ENCODE data around the gene SORBS1. TPM values are rescaled to one million over a fixed set of nuclear protein-coding genes. Genes with fewer than 3 reads are reported as not detected.

The SORBS1 gene
- polyA plus RNA-seq, 1 donor from 2014 or later, result 39.5 TPM

DNA sequence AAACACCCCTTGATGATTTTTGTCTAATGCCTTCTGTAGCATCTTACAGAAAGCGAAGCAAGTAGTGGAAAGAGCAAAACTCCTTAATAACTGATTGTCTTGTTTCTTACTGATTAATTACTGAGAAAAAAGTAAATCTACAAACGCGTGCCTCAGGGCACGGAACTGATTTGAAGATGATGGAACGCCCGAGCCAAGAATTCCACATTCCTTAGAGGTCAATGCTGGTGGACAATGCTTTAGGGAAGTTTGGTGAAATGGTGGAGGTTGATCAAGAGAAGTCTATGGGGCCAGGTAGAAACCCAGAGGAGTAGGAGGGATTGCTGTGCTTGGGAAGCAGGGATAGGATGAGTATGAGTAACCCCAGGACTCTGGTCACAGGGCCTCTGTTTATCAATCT is 5.0 kb upstream of the SORBS1 start:
- Histone ChIP-seq H3F3A (ENCODE audit: insufficient read depth, low read length, poor library complexity, severe bottlenecking) (no peaks in the 10 kb centered on the region), H3K79me2 (replicated peaks; ENCODE audit: insufficient read depth, low read length) (no peaks in the 10 kb centered on the region)

GRCh38 chr10:95565336-95565735 is 4.2 kb upstream of the SORBS1 start:
- Histone ChIP-seq H3K79me2 (replicated peaks; ENCODE audit: insufficient read depth, low read length) (no peaks in the 10 kb centered on the region), H3F3A (ENCODE audit: insufficient read depth, low read length, poor library complexity, severe bottlenecking) (no peaks in the 10 kb centered on the region), H2AFZ (ENCODE audit: low read depth, low read length) (no peak overlapping the region), H3K27ac (ENCODE audit: low read length) (no peak overlapping the region), H3K27me3 (ENCODE audit: insufficient read depth, low read depth, low read length) (no peaks in the 10 kb centered on the region), H3K36me3 (ENCODE audit: insufficient read depth, low read length) (no peaks in the 10 kb centered on the region), H3K4me3 (ENCODE audit: low read length) (no peak overlapping the region), H4K20me1 (ENCODE audit: insufficient read depth) (no peaks in the 10 kb centered on the region), H3K4me2 (ENCODE audit: low read length) (no peak overlapping the region), H3K9me3 (ENCODE audit: low read length) (no peaks in the 10 kb centered on the region), H3K9me2 (ENCODE audit: insufficient read depth, low read length) (no peaks in the 10 kb centered on the region), H3K9ac (ENCODE audit: low read length) (no peak overlapping the region)
- TF ChIP-seq TAF1 (IDR thresholded peaks at IDR 0.05; ENCODE audit: low read depth) (no peak), MXI1 (conservative IDR thresholded peaks at IDR 0.05; ENCODE audit: poor library complexity, severe bottlenecking) (no peak)

More for the DNA sequence above, 5.0 kb upstream of the SORBS1 start:
- Histone ChIP-seq H3K27me3 (ENCODE audit: insufficient read depth, low read depth, low read length) (no peaks in the 10 kb centered on the region), H3K36me3 (ENCODE audit: insufficient read depth, low read length) (no peaks in the 10 kb centered on the region), H4K20me1 (ENCODE audit: insufficient read depth) (no peaks in the 10 kb centered on the region), H3K9ac (ENCODE audit: low read length) (no peak overlapping the region), H3K9me3 (ENCODE audit: low read length) (no peaks in the 10 kb centered on the region), H3K27ac (ENCODE audit: low read length) (no peak overlapping the region), H3K4me2 (ENCODE audit: low read length) (no peak overlapping the region), H3K9me2 (ENCODE audit: insufficient read depth, low read length) (no peaks in the 10 kb centered on the region), H3K4me3 (ENCODE audit: low read length) (no peak overlapping the region), H2AFZ (ENCODE audit: low read depth, low read length) (no peak overlapping the region)
- no peak for TF ChIP-seq RAD21 (conservative IDR thresholded peaks at IDR 0.05)
- TF ChIP-seq SMC3 (conservative IDR thresholded peaks at IDR 0.05; ENCODE audit: poor library complexity), result no peak
- TF ChIP-seq, protein P1, sequence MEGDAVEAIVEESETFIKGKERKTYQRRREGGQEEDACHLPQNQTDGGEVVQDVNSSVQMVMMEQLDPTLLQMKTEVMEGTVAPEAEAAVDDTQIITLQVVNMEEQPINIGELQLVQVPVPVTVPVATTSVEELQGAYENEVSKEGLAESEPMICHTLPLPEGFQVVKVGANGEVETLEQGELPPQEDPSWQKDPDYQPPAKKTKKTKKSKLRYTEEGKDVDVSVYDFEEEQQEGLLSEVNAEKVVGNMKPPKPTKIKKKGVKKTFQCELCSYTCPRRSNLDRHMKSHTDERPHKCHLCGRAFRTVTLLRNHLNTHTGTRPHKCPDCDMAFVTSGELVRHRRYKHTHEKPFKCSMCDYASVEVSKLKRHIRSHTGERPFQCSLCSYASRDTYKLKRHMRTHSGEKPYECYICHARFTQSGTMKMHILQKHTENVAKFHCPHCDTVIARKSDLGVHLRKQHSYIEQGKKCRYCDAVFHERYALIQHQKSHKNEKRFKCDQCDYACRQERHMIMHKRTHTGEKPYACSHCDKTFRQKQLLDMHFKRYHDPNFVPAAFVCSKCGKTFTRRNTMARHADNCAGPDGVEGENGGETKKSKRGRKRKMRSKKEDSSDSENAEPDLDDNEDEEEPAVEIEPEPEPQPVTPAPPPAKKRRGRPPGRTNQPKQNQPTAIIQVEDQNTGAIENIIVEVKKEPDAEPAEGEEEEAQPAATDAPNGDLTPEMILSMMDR (IDR thresholded peaks at IDR 0.05; ENCODE audit: poor library complexity, severe bottlenecking), result no peak
- no peak for TF ChIP-seq EZH2 (IDR thresholded peaks at IDR 0.05; ENCODE audit: borderline replicate concordance, insufficient read depth, low read length, poor library complexity, severe bottlenecking)
- TF ChIP-seq MXI1 (conservative IDR thresholded peaks at IDR 0.05; ENCODE audit: poor library complexity, severe bottlenecking), result no peak
- no peak for TF ChIP-seq POLR2AphosphoS5 (IDR thresholded peaks at IDR 0.05)
- TF ChIP-seq EP300 (conservative IDR thresholded peaks at IDR 0.05; ENCODE audit: poor library complexity, severe bottlenecking), result no peak
- no peak for TF ChIP-seq REST (IDR thresholded peaks at IDR 0.05; ENCODE audit: borderline replicate concordance)
- TF ChIP-seq TAF1 (IDR thresholded peaks at IDR 0.05; ENCODE audit: low read depth), result no peak

GRCh38 chr10:95564291-95564690 is 3.1 kb upstream of the SORBS1 start:
- H3K9me3 ChIP-seq (ENCODE audit: low read length), result no peaks in the 10 kb centered on the region
- TF ChIP-seq MXI1 (conservative IDR thresholded peaks at IDR 0.05; ENCODE audit: poor library complexity, severe bottlenecking), result no peak
- TF ChIP-seq, protein P1 (IDR thresholded peaks at IDR 0.05; ENCODE audit: poor library complexity, severe bottlenecking), result no peak
- TF ChIP-seq EZH2 (IDR thresholded peaks at IDR 0.05; ENCODE audit: borderline replicate concordance, insufficient read depth, low read length, poor library complexity, severe bottlenecking), result no peak
- TF ChIP-seq SMC3 (conservative IDR thresholded peaks at IDR 0.05; ENCODE audit: poor library complexity), result no peak
- no peak for TF ChIP-seq REST (IDR thresholded peaks at IDR 0.05; ENCODE audit: borderline replicate concordance)
- no peak for TF ChIP-seq TAF1 (IDR thresholded peaks at IDR 0.05; ENCODE audit: low read depth)
- TF ChIP-seq EP300 (conservative IDR thresholded peaks at IDR 0.05; ENCODE audit: poor library complexity, severe bottlenecking), result no peak
- no peak for TF ChIP-seq POLR2AphosphoS5 (IDR thresholded peaks at IDR 0.05)
- TF ChIP-seq RAD21 (conservative IDR thresholded peaks at IDR 0.05), result no peak
- H3F3A ChIP-seq (ENCODE audit: insufficient read depth, low read length, poor library complexity, severe bottlenecking), result no peaks in the 10 kb centered on the region
- peaks cover 4% of the 10 kb centered on the region for H3K79me2 ChIP-seq (replicated peaks; ENCODE audit: insufficient read depth, low read length)
- no peaks in the 10 kb centered on the region for H4K20me1 ChIP-seq (ENCODE audit: insufficient read depth)
- no peak overlapping the region for H3K27ac ChIP-seq (ENCODE audit: low read length)
- no peak overlapping the region for H2AFZ ChIP-seq (ENCODE audit: low read depth, low read length)
- H3K4me2 ChIP-seq (ENCODE audit: low read length), result no peak overlapping the region
- no peak overlapping the region for H3K4me3 ChIP-seq (ENCODE audit: low read length)
- H3K9ac ChIP-seq (ENCODE audit: low read length), result no peak overlapping the region
- H3K9me2 ChIP-seq (ENCODE audit: insufficient read depth, low read length), result no peaks in the 10 kb centered on the region
- H3K36me3 ChIP-seq (ENCODE audit: insufficient read depth, low read length), result no peaks in the 10 kb centered on the region
- H3K27me3 ChIP-seq (ENCODE audit: insufficient read depth, low read depth, low read length), result no peaks in the 10 kb centered on the region

All from neural cell (in vitro differentiated cells).